Activated CD8-positive, alpha-beta memory T cell treated with anti-CD3 and anti-CD28 coated beads, Interleukin-2, amount 10 ng/mL, durations not matched to agents 7 days and 5 days (primary cell): Measurements from ENCODE around the gene CFAP46. TPM values are rescaled to one million over a fixed set of nuclear protein-coding genes. Genes with fewer than 3 reads are reported as not detected.
"Not testable (repeated sequence)": the region's sequence is repeated elsewhere in the genome, so short reads cannot be mapped to it uniquely, and the experiment has no call there.

Source experiments
- ATAC-seq: fragments of 150-1000 bp; cut with Tn5 transposase; one replicate; pipeline ENCODE4 v1.10.0; 2021; ENCODE audit warnings: moderate library complexity
- CTCF ChIA-PET: fragments of 350-600 bp; sonication (Branson Sonifier 250); formaldehyde crosslinking; loops from one replicate; lab custom pipeline; 2021; ENCODE audit warnings: antibody characterized with exemption; lab: Charles Lee
- DNase-seq: peaks from one replicate; pipeline ENCODE4 v3.0.0-alpha.2; 2020
- H3K27ac Mint-ChIP-seq: one replicate; pipeline ENCODE4 v1.8.0; 2021; ENCODE audit warnings: mild to moderate bottlenecking, mixed read lengths
- H3K27me3 Mint-ChIP-seq: one replicate; pipeline ENCODE4 v1.8.0; 2021; ENCODE audit warnings: mixed read lengths
- H3K36me3 Mint-ChIP-seq: one replicate; pipeline ENCODE4 v1.8.0; 2021; ENCODE audit warnings: mild to moderate bottlenecking, mixed read lengths
- H3K4me1 Mint-ChIP-seq: one replicate; pipeline ENCODE4 v1.8.0; 2021; ENCODE audit warnings: mixed read lengths
- H3K4me3 Mint-ChIP-seq: one replicate; pipeline ENCODE4 v1.8.0; 2021; ENCODE audit warnings: mild to moderate bottlenecking, moderate library complexity, mixed read lengths
- H3K9me3 Mint-ChIP-seq: one replicate; pipeline ENCODE4 v1.8.0; 2022; ENCODE audit warnings: low read depth, mixed read lengths
- total RNA-seq, 2 experiments: library from RNA; stranded (reverse); gene quantifications; one replicate each; pipeline ENCODE4 v1.2.3, GENCODE V29; 2021

The CFAP46 gene
- total RNA-seq, 2 experiments from 2014 or later = not detected

DNA sequence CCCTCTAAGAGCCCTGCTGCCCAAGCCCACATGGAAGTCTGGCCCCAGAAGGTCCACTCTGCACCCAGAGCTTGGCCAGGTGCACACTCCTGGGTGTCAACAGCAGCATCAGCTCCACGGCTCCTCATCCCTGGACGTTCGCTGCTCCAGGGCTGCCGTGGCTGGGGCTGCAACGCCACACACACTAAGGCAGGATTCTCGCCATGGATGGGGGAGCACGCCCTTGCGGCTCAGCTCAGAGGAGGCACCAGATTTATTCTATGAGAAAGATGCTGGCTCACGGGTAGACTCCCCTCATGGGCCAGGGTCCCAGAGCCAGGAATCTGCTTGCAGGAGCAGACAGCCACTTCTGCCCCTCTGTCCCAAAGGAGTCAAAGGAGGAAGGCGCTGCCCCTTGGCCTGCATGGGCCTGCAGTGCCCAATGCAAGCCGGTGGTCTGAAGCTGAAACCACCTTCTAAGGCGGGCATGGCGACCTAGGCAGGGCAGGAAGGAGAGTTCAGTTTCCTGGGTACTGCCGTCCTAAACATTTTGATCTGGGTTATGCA is 42.1 kb downstream of the CFAP46 start:
- peaks cover 16% of the 10 kb centered on the region for H3K4me1 Mint-ChIP-seq
- peaks cover 17% of the 10 kb centered on the region for H3K27me3 Mint-ChIP-seq
- ATAC-seq = no peak
- H3K9me3 Mint-ChIP-seq = no peaks in the 10 kb centered on the region
- no peak overlapping the region for H3K27ac Mint-ChIP-seq
- no peak for DNase-seq
- H3K4me3 Mint-ChIP-seq = no peak overlapping the region
- H3K36me3 Mint-ChIP-seq = no peaks in the 10 kb centered on the region
- CTCF ChIA-PET = no interaction called here

GRCh38 chr10:132899751-132900065 is 42.7 kb downstream of the CFAP46 start:
- Mint-ChIP-seq H3K4me3 (no peak overlapping the region), H3K9me3 (no peaks in the 10 kb centered on the region), H3K27ac (no peak overlapping the region), H3K36me3 (no peaks in the 10 kb centered on the region), H3K4me1 (peaks cover 10% of the 10 kb centered on the region), H3K27me3 (peaks cover 22% of the 10 kb centered on the region)
- CTCF ChIA-PET = no interaction called here
- no peak for DNase-seq
- ATAC-seq = no peak

DNA sequence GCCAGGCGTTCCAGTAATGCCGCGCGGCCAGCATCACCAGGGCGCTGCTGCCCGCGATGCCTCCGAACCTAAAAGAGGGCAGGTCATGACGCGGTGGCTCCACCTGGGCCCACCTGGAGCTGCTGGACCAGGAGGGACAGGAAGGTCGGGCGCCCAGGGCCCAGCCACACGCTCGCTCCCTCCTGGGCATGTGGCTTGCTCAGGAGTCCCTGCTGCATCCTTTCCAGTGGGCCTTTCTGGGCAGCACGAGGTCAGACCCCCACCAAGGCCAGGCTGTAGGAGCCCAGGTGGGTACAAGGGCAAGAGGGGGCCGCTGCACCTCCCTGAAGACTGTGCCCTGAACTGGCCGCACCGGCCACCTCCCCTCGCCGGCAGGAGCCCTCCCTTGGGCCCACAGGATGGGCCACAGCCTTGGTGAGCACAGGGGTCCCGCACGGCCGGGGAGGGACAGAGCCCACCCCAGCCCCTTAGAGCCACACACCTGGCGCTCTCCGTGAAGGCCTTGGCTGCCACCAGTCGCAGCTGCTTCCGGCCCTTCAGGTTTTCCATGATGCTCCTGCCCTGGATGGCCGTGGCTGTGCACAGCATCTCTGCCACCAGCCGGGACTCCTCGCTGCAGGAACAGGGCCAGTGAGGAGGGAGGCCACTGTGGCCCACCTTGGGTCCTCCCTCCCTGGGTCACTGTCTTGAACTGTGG is 43.2 kb downstream of the CFAP46 start:
- CTCF ChIA-PET = no interaction called here
- ATAC-seq = no peak
- no peak overlapping the region for H3K4me3 Mint-ChIP-seq
- no peak for DNase-seq
- H3K27me3 Mint-ChIP-seq = peaks cover 28% of the 10 kb centered on the region
- H3K27ac Mint-ChIP-seq = no peak overlapping the region
- H3K9me3 Mint-ChIP-seq = no peaks in the 10 kb centered on the region
- no peaks in the 10 kb centered on the region for H3K36me3 Mint-ChIP-seq
- H3K4me1 Mint-ChIP-seq = peaks cover 6% of the 10 kb centered on the region

GRCh38 chr10:132898391-132899053 is 43.8 kb downstream of the CFAP46 start:
- no peaks in the 10 kb centered on the region for H3K9me3 Mint-ChIP-seq
- CTCF ChIA-PET = no interaction called here
- peaks cover 34% of the 10 kb centered on the region for H3K27me3 Mint-ChIP-seq
- H3K4me3 Mint-ChIP-seq = no peak overlapping the region
- H3K27ac Mint-ChIP-seq = no peak overlapping the region
- H3K36me3 Mint-ChIP-seq = no peaks in the 10 kb centered on the region
- peaks cover 4% of the 10 kb centered on the region for H3K4me1 Mint-ChIP-seq
- no peak for DNase-seq
- no peak for ATAC-seq

GRCh38 chr10:132897516-132898381 is 44.6 kb downstream of the CFAP46 start:
- Mint-ChIP-seq H3K4me3 (no peak overlapping the region), H3K27ac (no peak overlapping the region), H3K9me3 (no peaks in the 10 kb centered on the region), H3K4me1 (no peaks in the 10 kb centered on the region), H3K36me3 (no peaks in the 10 kb centered on the region), H3K27me3 (peaks cover 41% of the 10 kb centered on the region)
- CTCF ChIA-PET = no interaction called here
- no peak for ATAC-seq
- no peak for DNase-seq

- H3K4me1 Mint-ChIP-seq, ATAC-seq, H3K9me3 Mint-ChIP-seq, H3K4me3 Mint-ChIP-seq, CTCF ChIA-PET, DNase-seq, H3K36me3 Mint-ChIP-seq, H3K27ac Mint-ChIP-seq: not testable (repeated sequence)
- H3K27me3 Mint-ChIP-seq = peaks cover 40% of the 10 kb centered on the region
Measured at GRCh38 chr10:132893786-132894185, 48.6 kb downstream of the CFAP46 start.

GRCh38 chr10:132893090-132893489 is 49.3 kb downstream of the CFAP46 start:
- CTCF ChIA-PET = no interaction called here
- H3K4me3 Mint-ChIP-seq = no peak overlapping the region
- ATAC-seq (no peak), DNase-seq (no peak)
- no peaks in the 10 kb centered on the region for H3K36me3 Mint-ChIP-seq
- peaks cover 40% of the 10 kb centered on the region for H3K27me3 Mint-ChIP-seq
- no peaks in the 10 kb centered on the region for H3K9me3 Mint-ChIP-seq
- H3K27ac Mint-ChIP-seq = no peak overlapping the region
- H3K4me1 Mint-ChIP-seq = no peaks in the 10 kb centered on the region

- DNase-seq (no peak), ATAC-seq (no peak)
- peaks cover 38% of the 10 kb centered on the region for H3K27me3 Mint-ChIP-seq
- H3K36me3 Mint-ChIP-seq = no peaks in the 10 kb centered on the region
- H3K9me3 Mint-ChIP-seq = no peaks in the 10 kb centered on the region
- CTCF ChIA-PET = no interaction called here
- H3K27ac Mint-ChIP-seq = no peak overlapping the region
- H3K4me3 Mint-ChIP-seq = no peak overlapping the region
- no peaks in the 10 kb centered on the region for H3K4me1 Mint-ChIP-seq
Measured at GRCh38 chr10:132892004-132892403, 50.4 kb downstream of the CFAP46 start.

- no peaks in the 10 kb centered on the region for H3K4me1 Mint-ChIP-seq
- CTCF ChIA-PET = no interaction called here
- H3K27ac Mint-ChIP-seq = no peak overlapping the region
- peaks cover 34% of the 10 kb centered on the region for H3K27me3 Mint-ChIP-seq
- H3K36me3 Mint-ChIP-seq = no peaks in the 10 kb centered on the region
- H3K9me3 Mint-ChIP-seq = no peaks in the 10 kb centered on the region
- H3K4me3 Mint-ChIP-seq = no peak overlapping the region
- DNase-seq (no peak), ATAC-seq (no peak)
Measured at GRCh38 chr10:132891368-132891767, 51.0 kb downstream of the CFAP46 start.

GRCh38 chr10:132890301-132890700 is 52.1 kb downstream of the CFAP46 start:
- no peak for DNase-seq
- no peaks in the 10 kb centered on the region for H3K36me3 Mint-ChIP-seq
- no peaks in the 10 kb centered on the region for H3K4me1 Mint-ChIP-seq
- CTCF ChIA-PET = no interaction called here
- no peak overlapping the region for H3K27ac Mint-ChIP-seq
- peaks cover 32% of the 10 kb centered on the region for H3K27me3 Mint-ChIP-seq
- H3K4me3 Mint-ChIP-seq = no peak overlapping the region
- ATAC-seq = no peak
- H3K9me3 Mint-ChIP-seq = no peaks in the 10 kb centered on the region

DNA sequence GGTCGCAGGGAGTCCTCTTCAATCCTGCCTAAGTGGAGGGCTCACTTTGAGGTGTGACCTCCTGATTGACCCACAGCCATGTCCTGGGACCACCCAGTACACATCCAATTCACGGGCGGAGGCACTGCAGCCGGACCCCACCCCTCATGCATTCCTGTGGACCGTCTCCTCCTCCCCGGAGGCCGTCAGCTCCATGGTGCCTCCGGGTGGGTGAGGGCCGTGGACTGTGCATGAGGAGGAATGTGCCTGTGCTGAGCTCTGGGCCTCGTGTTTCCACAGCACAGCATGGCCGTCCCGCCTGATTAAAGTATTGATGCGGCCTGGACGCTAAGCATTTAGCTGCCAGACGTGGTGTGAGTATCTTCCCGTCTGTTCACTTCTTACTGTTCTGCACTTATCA is 52.8 kb downstream of the CFAP46 start:
- Mint-ChIP-seq H3K36me3 (no peaks in the 10 kb centered on the region), H3K9me3 (no peaks in the 10 kb centered on the region), H3K4me3 (no peak overlapping the region), H3K4me1 (no peaks in the 10 kb centered on the region), H3K27ac (no peak overlapping the region), H3K27me3 (peaks cover 24% of the 10 kb centered on the region)
- ATAC-seq (no peak), DNase-seq (no peak)
- CTCF ChIA-PET = no interaction called here

DNA sequence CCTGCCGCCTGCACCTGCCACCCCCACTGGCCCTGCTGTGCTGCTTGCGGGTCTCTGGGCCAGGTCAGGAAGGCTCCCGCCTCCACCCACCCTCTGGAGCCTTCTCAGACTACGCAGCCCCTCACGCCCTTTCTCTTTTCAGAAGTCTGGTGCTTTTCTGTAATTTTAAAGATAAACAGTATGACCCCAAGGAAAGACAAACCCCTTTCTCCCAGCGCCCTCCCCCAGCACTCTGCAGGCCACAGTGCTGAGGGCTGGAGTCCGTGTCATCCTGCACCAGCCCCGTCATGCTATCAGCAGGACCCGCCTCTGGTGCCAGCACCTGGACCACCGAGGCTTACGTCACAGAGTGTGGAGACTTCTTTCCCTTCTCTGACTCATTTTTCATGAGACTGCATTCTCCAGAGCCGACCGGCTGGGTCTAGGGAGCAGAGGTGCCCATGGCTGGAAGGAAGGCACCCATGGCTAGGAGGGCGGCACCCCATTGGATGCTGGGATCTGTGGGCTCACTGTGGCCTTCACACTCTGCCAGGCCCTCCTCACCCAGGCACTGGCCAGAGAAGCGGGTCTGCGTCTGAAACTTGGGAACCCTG is 53.4 kb downstream of the CFAP46 start:
- H3K4me3 Mint-ChIP-seq = no peak overlapping the region
- ATAC-seq = no peak
- CTCF ChIA-PET = no interaction called here

DNA sequence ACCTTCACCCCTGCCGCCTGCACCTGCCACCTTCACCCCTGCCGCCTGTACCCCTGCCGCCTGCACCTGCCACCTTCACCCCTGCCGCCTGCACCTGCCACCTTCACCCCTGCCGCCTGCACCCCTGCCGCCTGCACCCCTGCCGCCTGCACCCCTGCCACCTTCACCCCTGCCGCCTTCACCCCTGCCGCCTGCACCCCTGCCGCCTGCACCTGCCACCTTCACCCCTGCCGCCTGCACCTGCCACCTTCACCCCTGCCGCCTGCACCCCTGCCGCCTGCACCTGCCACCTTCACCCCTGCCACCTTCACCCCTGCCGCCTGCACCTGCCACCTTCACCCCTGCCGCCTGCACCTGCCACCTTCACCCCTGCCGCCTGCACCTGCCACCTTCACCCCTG is 53.9 kb downstream of the CFAP46 start:
- CTCF ChIA-PET, H3K4me1 Mint-ChIP-seq, ATAC-seq, DNase-seq, H3K4me3 Mint-ChIP-seq, H3K36me3 Mint-ChIP-seq, H3K9me3 Mint-ChIP-seq, H3K27ac Mint-ChIP-seq: not testable (repeated sequence)
- H3K27me3 Mint-ChIP-seq = peaks cover 13% of the 10 kb centered on the region

More for the DNA sequence above, 53.4 kb downstream of the CFAP46 start:
- H3K9me3 Mint-ChIP-seq = no peaks in the 10 kb centered on the region
- H3K4me1 Mint-ChIP-seq = no peaks in the 10 kb centered on the region
- peaks cover 19% of the 10 kb centered on the region for H3K27me3 Mint-ChIP-seq
- no peaks in the 10 kb centered on the region for H3K36me3 Mint-ChIP-seq
- H3K27ac Mint-ChIP-seq = no peak overlapping the region
- DNase-seq = no peak
